Colonic mucosa (tissue), 4 donors: ENCODE data around the gene SLC6A4. TPM values are rescaled to one million over a fixed set of nuclear protein-coding genes. Genes with fewer than 3 reads are reported as not detected.

ENCODE experiments used
- DNase-seq: peaks from one replicate; pipeline ENCODE4 v3.0.0-alpha.2; 2020
- H3K27ac ChIP-seq: fragments of 200-600 bp; one replicate; pipeline ENCODE4 v1.8.0; 2021
- H3K27me3 ChIP-seq: fragments of 200-600 bp; one replicate; pipeline ENCODE4 v1.8.0; 2021
- H3K36me3 ChIP-seq: fragments of 200-600 bp; one replicate; pipeline ENCODE4 v1.8.0; 2021
- H3K4me1 ChIP-seq: fragments of 200-600 bp; one replicate; pipeline ENCODE4 v1.8.0; 2021; ENCODE audit warnings: mild to moderate bottlenecking
- H3K4me3 ChIP-seq: fragments of 200-600 bp; one replicate; pipeline ENCODE4 v1.8.0; 2021
- H3K9ac ChIP-seq, 2 donors: one replicate each; pipeline ENCODE4 v1.7.0; 2013; ENCODE audit warnings: control low read depth in 2 of 2, low read depth in 2 of 2, low read length in 2 of 2
- H3K9me3 ChIP-seq: fragments of 200-600 bp; one replicate; pipeline ENCODE4 v1.8.0; 2021
- CTCF ChIP-seq: fragments of 200-600 bp; IDR thresholded peaks from one replicate; pipeline ENCODE4 v1.8.0; 2022; ENCODE audit warnings: antibody characterized with exemption, mild to moderate bottlenecking
- intact Hi-C: fragments of 100-400 bp; cut with DNase I; formaldehyde crosslinking; loops from one replicate; pipeline ENCODE4 v1.14.1; 2022
- total RNA-seq, 2 donors: library from RNA; stranded (reverse); fragmentation: NEBNext Ultra II Directional in 1 of 2; extraction: Animal tissue kit (Norgen Biotek cat#: 25700) in 1 of 2; gene quantifications; one replicate each; pipeline ENCODE4 v1.2.1, GENCODE V29; 2021
- donor health status: healthy.
- donor health status: DM: no; HTN: no; CAD: no.
- donor health status: DM: no; HTN: no; CAD: no.

Gene SLC6A4
- total RNA-seq, 2 donors from 2014 or later, result 0.25 to 0.88 TPM

GRCh38 chr17:30239089-30239462 is 3.6 kb upstream of the SLC6A4 start:
- Histone ChIP-seq H3K4me3 (no peak overlapping the region), H3K9me3 (no peaks in the 10 kb centered on the region)
- intact Hi-C loops, result loop anchor here (10.0 kb wide), 1 partner anchor 114 kb away; no protein-coding TSS in a partner anchor

GRCh38 chr17:30238387-30239088 is 3.0 kb upstream of the SLC6A4 start:
- Histone ChIP-seq H3K36me3 (no peaks in the 10 kb centered on the region), H3K4me3 (no peak overlapping the region), H3K4me1 (peaks cover 11% of the 10 kb centered on the region), H3K27ac (no peak overlapping the region), H3K27me3 (peaks cover 32% of the 10 kb centered on the region), H3K9ac (no peak overlapping the region), H3K9me3 (no peaks in the 10 kb centered on the region)
- DNase-seq, result no peak
- no peak for TF ChIP-seq CTCF
- intact Hi-C loops, result loop anchor here (10.0 kb wide), 1 partner anchor 114 kb away; no protein-coding TSS in a partner anchor

More at GRCh38 chr17:30239089-30239462, 3.6 kb upstream of the SLC6A4 start:
- Histone ChIP-seq H3K27me3 (peaks cover 32% of the 10 kb centered on the region), H3K9ac (no peak overlapping the region), H3K36me3 (no peaks in the 10 kb centered on the region), H3K27ac (no peak overlapping the region), H3K4me1 (peaks cover 11% of the 10 kb centered on the region)
- DNase-seq, result no peak
- TF ChIP-seq CTCF, result no peak

DNA sequence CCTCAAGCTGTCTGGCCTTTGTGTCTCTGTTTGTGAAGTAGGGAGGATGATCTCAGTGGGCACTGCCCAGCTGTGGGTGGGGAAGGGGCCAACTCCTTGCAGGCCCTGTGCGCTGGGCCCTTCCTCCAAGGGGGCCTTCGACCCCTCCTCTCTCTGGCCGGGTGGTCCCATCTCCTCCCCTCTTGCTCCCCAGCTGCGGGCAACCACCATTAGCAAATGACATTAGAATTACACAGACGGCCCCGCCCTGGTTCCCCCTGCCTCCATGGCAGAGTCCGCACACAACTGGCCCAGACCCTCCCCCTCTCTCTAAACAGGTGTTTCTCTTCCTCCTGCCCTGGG is 2.5 kb upstream of the SLC6A4 start:
- no peak for DNase-seq
- no peaks in the 10 kb centered on the region for H3K9me3 ChIP-seq
- H3K9ac ChIP-seq, result no peak overlapping the region
- no peak for TF ChIP-seq CTCF
- H3K27me3 ChIP-seq, result peaks cover 32% of the 10 kb centered on the region
- H3K4me1 ChIP-seq, result peaks cover 11% of the 10 kb centered on the region
- intact Hi-C loops, result loop anchor here (10.0 kb wide), 1 partner anchor 113 kb away; no protein-coding TSS in a partner anchor
- H3K4me3 ChIP-seq, result no peak overlapping the region
- H3K36me3 ChIP-seq, result no peaks in the 10 kb centered on the region
- H3K27ac ChIP-seq, result no peak overlapping the region

GRCh38 chr17:30237296-30238002 is 2.0 kb upstream of the SLC6A4 start:
- Histone ChIP-seq H3K4me1 (peaks cover 11% of the 10 kb centered on the region), H3K4me3 (no peak overlapping the region), H3K9ac (no peak overlapping the region), H3K9me3 (no peaks in the 10 kb centered on the region), H3K27ac (no peak overlapping the region), H3K36me3 (no peaks in the 10 kb centered on the region), H3K27me3 (peaks cover 32% of the 10 kb centered on the region)
- TF ChIP-seq CTCF, result no peak
- intact Hi-C loops, result loop anchor here (10.0 kb wide), 1 partner anchor 113 kb away; no protein-coding TSS in a partner anchor
- no peak for DNase-seq

DNA sequence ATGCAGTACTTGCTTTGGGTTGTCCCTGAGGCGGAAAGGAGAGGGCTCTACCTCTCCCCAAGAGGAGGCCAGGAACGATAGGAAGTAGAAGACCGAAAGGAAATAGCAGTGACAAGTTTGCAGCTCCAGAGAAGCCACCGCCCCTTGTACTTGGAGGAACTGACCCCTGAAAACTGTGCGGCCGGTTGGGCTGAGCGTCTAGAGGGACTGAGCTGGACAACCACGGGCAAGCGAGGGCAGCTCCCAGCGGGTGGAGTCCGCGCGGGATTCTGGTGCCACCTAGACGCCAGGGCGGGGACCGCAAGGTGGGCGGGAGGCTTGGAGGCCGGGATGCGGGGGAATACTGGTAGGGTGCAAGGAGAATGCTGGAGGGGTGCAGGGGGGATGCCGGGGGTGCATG is 1.3 kb upstream of the SLC6A4 start:
- H3K9me3 ChIP-seq, result no peaks in the 10 kb centered on the region
- H3K9ac ChIP-seq, result no peak overlapping the region
- intact Hi-C loops, result loop anchor here (10.0 kb wide), 1 partner anchor 112 kb away; no protein-coding TSS in a partner anchor
- no peak overlapping the region for H3K4me3 ChIP-seq
- no peaks in the 10 kb centered on the region for H3K36me3 ChIP-seq
- DNase-seq, result peak; percentile 37
- no peak overlapping the region for H3K27ac ChIP-seq
- TF ChIP-seq CTCF, result no peak
- H3K4me1 ChIP-seq, result peaks cover 11% of the 10 kb centered on the region
- peaks cover 32% of the 10 kb centered on the region for H3K27me3 ChIP-seq
